Thyroid gland (tissue), 4 donors: ENCODE measurements around the gene ENOX1.

ENCODE experiments used
- POLR2A ChIP-seq, 2 donors: fragments of 450-650 bp; IDR thresholded peaks; one replicate each; pipeline ENCODE4 v1.6.1; 2017; ENCODE audit warnings: antibody characterized with exemption in 2 of 2, mild to moderate bottlenecking in 2 of 2, moderate library complexity in 1 of 2
- TF ChIP-seq, protein P1 (sequence below), 6 experiments: fragments of 200-600 bp in 3 of 6; fragments of 450-650 bp in 3 of 6; sonication (generic) in 3 of 6; IDR thresholded peaks; one replicate each; pipeline ENCODE4 v1.5.1; 2016 to 2019; ENCODE audit warnings: antibody characterized with exemption in 6 of 6, mild to moderate bottlenecking in 2 of 6, inconsistent platforms in 1 of 6, moderate library complexity in 1 of 6

DNA sequence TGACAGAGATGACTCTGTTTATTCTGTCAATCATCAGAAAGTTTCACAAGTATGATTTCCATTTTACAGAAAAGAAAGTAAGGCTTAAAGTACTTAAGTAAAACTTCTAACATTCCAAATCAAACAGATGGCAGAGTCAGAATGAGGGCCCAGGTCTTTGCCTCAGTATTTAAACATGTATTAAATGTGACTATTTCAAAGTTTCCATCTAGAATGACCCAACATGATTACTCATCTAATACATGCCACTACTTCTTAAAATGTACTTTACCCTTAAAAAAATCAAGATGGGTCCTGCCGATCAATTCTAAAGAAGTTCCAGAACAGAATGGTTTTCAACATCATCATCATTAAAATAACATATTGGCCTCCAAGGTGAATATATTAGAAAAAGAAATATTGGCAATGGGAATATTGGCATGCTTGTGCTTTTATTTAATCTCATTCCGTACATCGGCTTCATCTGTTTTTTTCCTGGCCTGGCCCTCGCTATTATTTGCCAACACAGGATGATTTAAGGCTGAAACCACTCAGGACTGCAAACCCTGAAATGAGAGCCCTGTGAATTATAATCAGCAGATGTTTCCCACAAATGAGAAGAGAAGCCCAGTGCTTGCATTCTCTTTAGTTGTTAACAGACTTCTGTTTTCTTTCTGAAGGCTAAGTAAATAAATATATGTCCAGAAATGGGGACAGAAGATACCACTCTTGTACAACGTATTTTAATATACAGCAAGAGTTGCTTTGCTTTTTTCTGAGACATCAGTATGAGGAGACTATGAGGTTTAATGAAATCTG, 423.4 kb downstream of the ENOX1 start:
- TF ChIP-seq, protein P1, sequence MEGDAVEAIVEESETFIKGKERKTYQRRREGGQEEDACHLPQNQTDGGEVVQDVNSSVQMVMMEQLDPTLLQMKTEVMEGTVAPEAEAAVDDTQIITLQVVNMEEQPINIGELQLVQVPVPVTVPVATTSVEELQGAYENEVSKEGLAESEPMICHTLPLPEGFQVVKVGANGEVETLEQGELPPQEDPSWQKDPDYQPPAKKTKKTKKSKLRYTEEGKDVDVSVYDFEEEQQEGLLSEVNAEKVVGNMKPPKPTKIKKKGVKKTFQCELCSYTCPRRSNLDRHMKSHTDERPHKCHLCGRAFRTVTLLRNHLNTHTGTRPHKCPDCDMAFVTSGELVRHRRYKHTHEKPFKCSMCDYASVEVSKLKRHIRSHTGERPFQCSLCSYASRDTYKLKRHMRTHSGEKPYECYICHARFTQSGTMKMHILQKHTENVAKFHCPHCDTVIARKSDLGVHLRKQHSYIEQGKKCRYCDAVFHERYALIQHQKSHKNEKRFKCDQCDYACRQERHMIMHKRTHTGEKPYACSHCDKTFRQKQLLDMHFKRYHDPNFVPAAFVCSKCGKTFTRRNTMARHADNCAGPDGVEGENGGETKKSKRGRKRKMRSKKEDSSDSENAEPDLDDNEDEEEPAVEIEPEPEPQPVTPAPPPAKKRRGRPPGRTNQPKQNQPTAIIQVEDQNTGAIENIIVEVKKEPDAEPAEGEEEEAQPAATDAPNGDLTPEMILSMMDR (IDR thresholded peaks at IDR 0.05): no peak
- TF ChIP-seq POLR2A (IDR thresholded peaks at IDR 0.05): no peak
